Sigmoid colon (tissue), 7 donors: ENCODE measurements around the gene GYPC. TPM values are rescaled to one million over a fixed set of nuclear protein-coding genes. Genes with fewer than 3 reads are reported as not detected.
"Not testable (repeated sequence)": the region's sequence is repeated elsewhere in the genome, so short reads cannot be mapped to it uniquely, and the experiment has no call there.

ENCODE experiments used
- DNase-seq: peaks from one replicate; pipeline ENCODE4 v3.0.0-alpha.2; 2019
- H3K27ac ChIP-seq, 4 donors: fragments of 200-600 bp; sonication (generic); one replicate each; pipeline ENCODE4 v1.5.1; 2016 to 2019; ENCODE audit warnings: mild to moderate bottlenecking in 1 of 4
- H3K27me3 ChIP-seq, 3 donors: fragments of 200-600 bp; sonication (generic); one replicate each; pipeline ENCODE4 v1.5.1; 2019; ENCODE audit warnings: mild to moderate bottlenecking in 1 of 3
- H3K36me3 ChIP-seq, 4 donors: fragments of 200-600 bp; sonication (generic); one replicate each; pipeline ENCODE4 v1.5.1; 2016 to 2019
- H3K4me1 ChIP-seq, 4 donors: fragments of 200-600 bp; sonication (generic); one replicate each; pipeline ENCODE4 v1.5.1; 2017 to 2019
- H3K4me3 ChIP-seq, 4 donors: fragments of 200-600 bp; sonication (generic); one replicate each; pipeline ENCODE4 v1.5.1; 2017 to 2019; ENCODE audit warnings: mild to moderate bottlenecking in 2 of 4, moderate library complexity in 1 of 4
- H3K9me3 ChIP-seq, 4 donors: fragments of 200-600 bp in 3 of 4; sonication (generic) in 3 of 4; one replicate each; pipeline versions ENCODE4 v1.5.1 to v1.6.1; 2013 to 2019
- EP300 ChIP-seq, 4 donors: sonication (generic); formaldehyde crosslinking; IDR thresholded peaks; one replicate each; pipeline ENCODE4 v1.6.1; 2017; ENCODE audit warnings: antibody characterized with exemption in 4 of 4
- POLR2A ChIP-seq, 2 donors: fragments of 450-650 bp; IDR thresholded peaks; one replicate each; pipeline ENCODE4 v1.6.1; 2016; ENCODE audit warnings: antibody characterized with exemption in 2 of 2, mild to moderate bottlenecking in 2 of 2, moderate library complexity in 2 of 2
- POLR2AphosphoS5 ChIP-seq, 4 donors: sonication (generic); formaldehyde crosslinking; IDR thresholded peaks; one replicate each; pipeline ENCODE4 v1.6.1; 2017; ENCODE audit warnings: antibody characterized with exemption in 4 of 4
- WGBS, 2 donors: extraction: QIAGEN DNeasy Blood & Tissue Kit; methylation state at CpG; one replicate each; pipeline ENCODE4 v1.1.7; 2013; 5-methylcytosine and 5-hydroxymethylcytosine counted together
- intact Hi-C: fragments of 100-400 bp; cut with DNase I; formaldehyde crosslinking; loops from one replicate; pipeline ENCODE4 v1.15.1; 2023
- polyA plus RNA-seq, 3 donors: library from polyadenylated mRNA; stranded (reverse); fragments of 200-250 nt; gene quantifications; one replicate each; pipeline ENCODE4 v1.2.3, GENCODE V29; 2013
- total RNA-seq, 4 donors: library from RNA; depleted of rRNA; stranded (reverse); fragments of >200 nt; gene quantifications; one replicate each; pipeline ENCODE4 v1.1.0, GENCODE V29; 2016
- TF ChIP-seq, protein P1 (sequence below), 4 experiments: fragments of 450-650 bp in 3 of 4; fragments of 200-600 bp in 1 of 4; IDR thresholded peaks; one replicate each; pipeline ENCODE4 v1.5.1; 2016 to 2019; ENCODE audit warnings: antibody characterized with exemption in 4 of 4, mild to moderate bottlenecking in 3 of 4, moderate library complexity in 2 of 4
- donor health status: healthy with polysubstance abuse.
- donor health status: Bipolar disorder and iron deficiency.
- donor health status: healthy.

GYPC gene
- total and polyA plus RNA-seq, 7 donors = 18.0 to 123 (median 93.7) TPM

DNA sequence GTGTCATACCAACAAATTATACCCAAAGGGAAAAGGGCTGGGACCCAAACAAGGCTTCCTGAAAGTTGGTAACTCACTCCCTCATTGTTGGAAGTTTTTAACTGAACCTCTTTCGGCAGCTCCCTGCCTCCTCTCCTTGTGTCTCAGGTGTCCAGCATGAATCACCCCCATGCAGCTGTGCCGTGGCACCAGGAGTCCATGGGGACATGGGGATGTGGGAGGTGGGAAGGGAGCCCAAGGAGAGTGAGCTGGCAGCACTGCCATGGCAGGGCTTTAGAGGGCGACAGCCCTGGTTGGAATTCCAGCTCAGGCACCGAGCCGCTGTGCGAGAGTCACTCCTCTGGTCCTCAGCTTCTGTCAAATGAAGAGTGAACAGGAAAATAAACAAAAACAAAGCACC, 12.5 kb upstream of the GYPC start:
- DNase-seq = no peak
- no peak overlapping the region for H3K27ac ChIP-seq
- H3K27me3 ChIP-seq = no peaks in the 10 kb centered on the region
- intact Hi-C loops = no loop called here
- H3K36me3 ChIP-seq = no peaks in the 10 kb centered on the region
- TF ChIP-seq POLR2A (IDR thresholded peaks at IDR 0.05) (no peak), POLR2AphosphoS5 (IDR thresholded peaks at IDR 0.05) (no peak), EP300 (IDR thresholded peaks at IDR 0.05) (no peak)
- TF ChIP-seq, protein P1, sequence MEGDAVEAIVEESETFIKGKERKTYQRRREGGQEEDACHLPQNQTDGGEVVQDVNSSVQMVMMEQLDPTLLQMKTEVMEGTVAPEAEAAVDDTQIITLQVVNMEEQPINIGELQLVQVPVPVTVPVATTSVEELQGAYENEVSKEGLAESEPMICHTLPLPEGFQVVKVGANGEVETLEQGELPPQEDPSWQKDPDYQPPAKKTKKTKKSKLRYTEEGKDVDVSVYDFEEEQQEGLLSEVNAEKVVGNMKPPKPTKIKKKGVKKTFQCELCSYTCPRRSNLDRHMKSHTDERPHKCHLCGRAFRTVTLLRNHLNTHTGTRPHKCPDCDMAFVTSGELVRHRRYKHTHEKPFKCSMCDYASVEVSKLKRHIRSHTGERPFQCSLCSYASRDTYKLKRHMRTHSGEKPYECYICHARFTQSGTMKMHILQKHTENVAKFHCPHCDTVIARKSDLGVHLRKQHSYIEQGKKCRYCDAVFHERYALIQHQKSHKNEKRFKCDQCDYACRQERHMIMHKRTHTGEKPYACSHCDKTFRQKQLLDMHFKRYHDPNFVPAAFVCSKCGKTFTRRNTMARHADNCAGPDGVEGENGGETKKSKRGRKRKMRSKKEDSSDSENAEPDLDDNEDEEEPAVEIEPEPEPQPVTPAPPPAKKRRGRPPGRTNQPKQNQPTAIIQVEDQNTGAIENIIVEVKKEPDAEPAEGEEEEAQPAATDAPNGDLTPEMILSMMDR (IDR thresholded peaks at IDR 0.05) = no peak
- no peaks in the 10 kb centered on the region for H3K9me3 ChIP-seq
- H3K4me1 ChIP-seq = no peaks in the 10 kb centered on the region
- no peak overlapping the region for H3K4me3 ChIP-seq
- 81 to 87% methylated on average over 6 of the region's 6 CpGs for WGBS, 2 donors

GRCh38 chr2:126643972-126644371, 12.0 kb upstream of the GYPC start:
- TF ChIP-seq POLR2AphosphoS5 (IDR thresholded peaks at IDR 0.05) (no peak), POLR2A (IDR thresholded peaks at IDR 0.05) (no peak), EP300 (IDR thresholded peaks at IDR 0.05) (no peak)
- TF ChIP-seq, protein P1 (IDR thresholded peaks at IDR 0.05) = no peak

GRCh38 chr2:126644630-126645191, 11.2 kb upstream of the GYPC start:
- TF ChIP-seq POLR2AphosphoS5 (IDR thresholded peaks at IDR 0.05) = no peak
- TF ChIP-seq, protein P1 (IDR thresholded peaks at IDR 0.05) = no peak
- TF ChIP-seq POLR2A (IDR thresholded peaks at IDR 0.05) = no peak
- no peak for TF ChIP-seq EP300 (IDR thresholded peaks at IDR 0.05)
- 21 to 37% methylated on average over 2 of the region's 2 CpGs for WGBS, 2 donors
- H3K4me1 ChIP-seq = no peaks in the 10 kb centered on the region
- no peak overlapping the region for H3K4me3 ChIP-seq
- no peaks in the 10 kb centered on the region for H3K36me3 ChIP-seq
- H3K9me3 ChIP-seq = no peaks in the 10 kb centered on the region
- no peaks in the 10 kb centered on the region for H3K27me3 ChIP-seq
- no peak for DNase-seq
- intact Hi-C loops = no loop called here
- H3K27ac ChIP-seq = no peak overlapping the region

More at GRCh38 chr2:126643972-126644371, 12.0 kb upstream of the GYPC start:
- intact Hi-C loops = no loop called here
- H3K4me1 ChIP-seq = no peaks in the 10 kb centered on the region
- no peak overlapping the region for H3K27ac ChIP-seq
- no peaks in the 10 kb centered on the region for H3K27me3 ChIP-seq
- H3K36me3 ChIP-seq = no peaks in the 10 kb centered on the region
- no peak overlapping the region for H3K4me3 ChIP-seq
- no peak for DNase-seq
- WGBS, 2 donors = 77 to 86% methylated on average over 3 of the region's 3 CpGs
- no peaks in the 10 kb centered on the region for H3K9me3 ChIP-seq

DNA sequence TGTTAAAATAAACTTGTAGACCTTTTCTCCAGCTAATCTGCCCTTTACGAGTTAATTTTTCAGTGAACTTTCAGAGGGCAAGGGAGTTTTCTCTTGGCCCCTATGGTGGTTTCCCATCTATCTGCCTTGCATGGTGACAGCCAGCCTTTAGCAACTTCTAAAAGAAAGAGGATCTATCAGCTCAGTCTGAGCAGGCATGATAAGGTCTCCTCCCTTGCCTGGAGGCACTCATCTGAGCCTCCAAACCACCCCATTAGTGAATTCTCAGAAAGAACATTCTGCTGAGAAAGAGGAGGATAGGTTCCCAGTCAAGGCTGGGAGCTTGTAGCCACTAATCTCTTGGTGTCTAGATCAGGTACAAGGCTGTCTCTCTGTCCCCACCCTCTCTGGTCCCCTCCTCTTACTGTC, 10.7 kb upstream of the GYPC start:
- TF ChIP-seq POLR2AphosphoS5 (IDR thresholded peaks at IDR 0.05) (no peak), POLR2A (IDR thresholded peaks at IDR 0.05) (no peak), EP300 (IDR thresholded peaks at IDR 0.05) (no peak)
- TF ChIP-seq, protein P1 (IDR thresholded peaks at IDR 0.05) = no peak
- no peak for DNase-seq
- intact Hi-C loops = no loop called here
- no peaks in the 10 kb centered on the region for H3K27me3 ChIP-seq
- H3K27ac ChIP-seq = no peak overlapping the region
- H3K4me1 ChIP-seq = no peaks in the 10 kb centered on the region
- no peak overlapping the region for H3K4me3 ChIP-seq
- 85 to 96% methylated on average over 1 of the region's 1 CpG for WGBS, 2 donors
- no peaks in the 10 kb centered on the region for H3K9me3 ChIP-seq
- no peaks in the 10 kb centered on the region for H3K36me3 ChIP-seq

- Histone ChIP-seq H3K9me3 (no peaks in the 10 kb centered on the region), H3K36me3 (no peaks in the 10 kb centered on the region), H3K4me1 (no peaks in the 10 kb centered on the region), H3K27me3 (no peaks in the 10 kb centered on the region), H3K4me3 (no peak overlapping the region), H3K27ac (no peak overlapping the region)
- TF ChIP-seq EP300 (IDR thresholded peaks at IDR 0.05) (no peak), POLR2A (IDR thresholded peaks at IDR 0.05) (no peak), POLR2AphosphoS5 (IDR thresholded peaks at IDR 0.05) (no peak)
- TF ChIP-seq, protein P1 (IDR thresholded peaks at IDR 0.05) = no peak
- 68 to 89% methylated on average over 3 of the region's 3 CpGs for WGBS, 2 donors
- no peak for DNase-seq
- intact Hi-C loops = no loop called here
These were observed 9.9 kb upstream of the GYPC start for GRCh38 chr2:126646026-126646425.

- intact Hi-C loops, H3K27ac ChIP-seq, H3K9me3 ChIP-seq, H3K4me3 ChIP-seq, DNase-seq, H3K27me3 ChIP-seq, H3K4me1 ChIP-seq, H3K36me3 ChIP-seq: not testable (repeated sequence)
- 95 to 98% methylated on average over 1 of the region's 1 CpG for WGBS, 2 donors
These were observed 8.1 kb upstream of the GYPC start for GRCh38 chr2:126647714-126648344.

DNA sequence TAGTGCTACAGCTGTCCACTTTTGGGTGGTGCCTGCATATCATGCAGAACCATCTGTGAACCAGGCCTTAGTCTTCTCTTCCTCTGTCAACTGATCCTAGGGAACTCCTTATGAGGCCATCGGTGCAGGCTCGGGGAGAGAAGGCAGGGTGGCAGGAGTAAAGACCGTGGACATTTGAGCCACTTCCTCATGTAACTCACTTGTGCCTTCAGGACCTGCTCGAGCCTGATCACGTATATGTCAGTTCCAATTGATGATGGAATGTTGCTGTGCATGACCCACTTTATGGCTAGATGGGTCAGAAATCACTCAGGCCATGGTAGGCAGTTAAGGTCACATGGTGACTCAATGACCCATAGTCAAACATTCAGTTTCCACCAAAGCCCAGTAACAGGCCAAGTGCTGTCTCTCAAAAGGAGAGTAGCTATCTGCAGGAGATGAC, 7.6 kb upstream of the GYPC start:
- DNase-seq, intact Hi-C loops, H3K4me3 ChIP-seq, H3K4me1 ChIP-seq, H3K27ac ChIP-seq, H3K27me3 ChIP-seq, H3K9me3 ChIP-seq, H3K36me3 ChIP-seq: not testable (repeated sequence)
- WGBS, 2 donors = 85 to 89% methylated on average over 5 of the region's 5 CpGs
